ENCODE data around the gene ABO. TPM values are rescaled to one million over a fixed set of nuclear protein-coding genes. Genes with fewer than 3 reads are reported as not detected.
A peak's percentile ranks its signal among the peaks of the same experiment; 100 is the strongest.

Gene ABO
- total RNA-seq, 1 experiment from 2014 or later: 0.37 TPM

- Histone ChIP-seq H3K27me3 (ENCODE audit: insufficient read depth, low read length) (no peaks in the 10 kb centered on the region), H2BK20ac (ENCODE audit: low read depth, low read length, poor library complexity, severe bottlenecking) (no peak overlapping the region), H3K4ac (ENCODE audit: low read depth, low read length) (no peak overlapping the region), H2BK12ac (ENCODE audit: insufficient read length, low read depth, low read length) (no peak overlapping the region), H2BK120ac (ENCODE audit: low read depth, low read length, poor library complexity, severe bottlenecking) (no peak overlapping the region), H3K79me2 (ENCODE audit: insufficient read depth, low read length) (no peaks in the 10 kb centered on the region), H2BK15ac (ENCODE audit: low read depth, low read length) (no peak overlapping the region), H3T11ph (ENCODE audit: low read length) (no peak overlapping the region), H2AFZ (ENCODE audit: low read length) (no peak overlapping the region), H3K9ac (ENCODE audit: extremely low read depth, insufficient read length, low read length) (no peak overlapping the region), H3K23ac (ENCODE audit: insufficient read length, low read depth, low read length) (no peak overlapping the region), H4K20me1 (ENCODE audit: control insufficient read depth, insufficient read depth, insufficient read length) (no peaks in the 10 kb centered on the region), H2BK5ac (ENCODE audit: insufficient read length, low read length) (no peak overlapping the region), H4K91ac (ENCODE audit: insufficient read length, low read depth, low read length) (no peak overlapping the region), H3K4me1 (ENCODE audit: insufficient read depth, low read length) (no peaks in the 10 kb centered on the region), H3K18ac (ENCODE audit: insufficient read length, low read depth, low read length) (no peak overlapping the region), H3K23me2 (ENCODE audit: insufficient read length, low read depth, low read length, poor library complexity, severe bottlenecking) (no peaks in the 10 kb centered on the region), H3K56ac (ENCODE audit: insufficient read length, low read depth, low read length) (no peak overlapping the region), H4K5ac (ENCODE audit: insufficient read length, low read depth, low read length) (no peak overlapping the region), H3K79me1 (ENCODE audit: insufficient read depth, low read depth, low read length, poor library complexity, severe bottlenecking) (no peaks in the 10 kb centered on the region), H3K9me3 (ENCODE audit: control insufficient read depth, low read depth, low read length) (no peaks in the 10 kb centered on the region), H3K14ac (ENCODE audit: insufficient read depth, low read length) (no peak overlapping the region; the same call in 1 of the 2 replicates), H3K27ac (ENCODE audit: insufficient read length, low read depth, low read length) (no peak overlapping the region), H3K4me2 (ENCODE audit: insufficient read depth, insufficient read length, low read length) (no peak overlapping the region), H2AK5ac (ENCODE audit: insufficient read length, low read length) (no peak overlapping the region), H4K8ac (replicated peaks; ENCODE audit: insufficient read length, low read depth, low read length) (no peak overlapping the region)
- Mint-ChIP-seq H3K27ac (peak overlapping the region in 1 of 3 experiments; percentile 68; a peak in 1 of 7 replicates), H3K4me1 (peaks cover 11 to 13% of the 10 kb centered on the region in 2 experiments), H3K27me3 (ENCODE audit: low read depth) (peaks cover 32% of the 10 kb centered on the region), H3K4me3 (no peak overlapping the region), H3K36me3 (ENCODE audit: insufficient read depth in 1 of 3, low read depth in 3 of 3) (no peaks in the 10 kb centered on the region), H3K9me3 (no peaks in the 10 kb centered on the region)
- whole genome bisulfite sequencing (ENCODE audit: extremely low coverage, insufficient read length, low lambda C conversion rate): no CpG with 5 or more reads among the region's 13 CpGs
- TF ChIP-seq CTCF (conservative IDR thresholded peaks at IDR 0.05): no peak
- no peak for DNase-seq
Observed at GRCh38 chr9:133257465-133257956, 17.5 kb downstream of the ABO start.

Measured in H9 (cell line).